NK-92 (cell line): ENCODE data around the gene CDC34.

Source experiments
- DNase-seq: peaks from one replicate; lab custom pipeline; 2025; ENCODE audit not compliant: unreplicated experiment; lab: John Stamatoyannopoulos, UW

CDC34 gene

DNA sequence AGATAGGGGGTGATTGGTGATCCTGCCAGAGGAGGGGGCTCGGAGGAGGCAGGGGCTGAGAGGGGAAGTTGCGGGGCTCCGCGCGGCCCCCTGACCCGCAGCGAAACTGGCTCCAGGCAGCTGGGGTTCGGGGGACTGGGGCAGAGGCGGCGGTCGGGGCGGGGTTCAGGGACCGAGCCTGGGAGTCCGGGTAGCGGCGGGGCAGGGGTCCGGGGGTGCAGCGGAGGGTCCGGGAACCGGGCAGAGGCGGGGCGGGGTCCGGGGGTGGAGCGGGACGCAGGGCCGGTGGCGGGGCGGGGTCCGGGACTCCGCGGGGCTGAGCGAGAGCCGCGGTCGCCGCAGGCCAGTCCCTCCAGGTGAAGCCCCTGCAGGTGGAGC is 34.1 kb upstream of the CDC34 start:
- no peak for DNase-seq

DNA sequence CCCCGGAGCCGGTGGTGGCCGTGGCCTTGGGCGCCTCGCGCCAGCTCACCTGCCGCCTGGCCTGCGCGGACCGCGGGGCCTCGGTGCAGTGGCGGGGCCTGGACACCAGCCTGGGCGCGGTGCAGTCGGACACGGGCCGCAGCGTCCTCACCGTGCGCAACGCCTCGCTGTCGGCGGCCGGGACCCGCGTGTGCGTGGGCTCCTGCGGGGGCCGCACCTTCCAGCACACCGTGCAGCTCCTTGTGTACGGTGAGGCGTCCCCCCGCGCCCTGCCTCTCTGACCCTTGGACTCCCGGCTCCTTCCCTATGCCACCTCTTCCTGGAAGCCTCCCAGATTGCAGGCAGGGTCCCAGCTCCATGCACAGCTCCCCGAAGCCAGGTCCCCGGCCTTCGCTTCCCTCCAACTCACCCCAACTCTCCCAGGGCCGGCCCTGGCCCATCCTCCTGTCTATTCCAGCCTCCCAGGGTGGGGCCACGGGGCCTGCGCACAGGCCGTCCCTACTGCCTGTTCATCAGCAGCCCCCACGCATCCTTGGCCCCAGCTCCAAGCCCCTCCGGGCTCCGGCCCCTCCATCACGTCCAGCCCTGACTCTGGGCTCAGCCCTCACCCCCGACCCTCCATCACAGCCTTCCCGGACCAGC is 33.6 kb upstream of the CDC34 start:
- no peak for DNase-seq

GRCh38 chr19:498511-498891 is 33.1 kb upstream of the CDC34 start:
- DNase-seq, result no peak

GRCh38 chr19:498977-499623 is 32.5 kb upstream of the CDC34 start:
- no peak for DNase-seq

DNA sequence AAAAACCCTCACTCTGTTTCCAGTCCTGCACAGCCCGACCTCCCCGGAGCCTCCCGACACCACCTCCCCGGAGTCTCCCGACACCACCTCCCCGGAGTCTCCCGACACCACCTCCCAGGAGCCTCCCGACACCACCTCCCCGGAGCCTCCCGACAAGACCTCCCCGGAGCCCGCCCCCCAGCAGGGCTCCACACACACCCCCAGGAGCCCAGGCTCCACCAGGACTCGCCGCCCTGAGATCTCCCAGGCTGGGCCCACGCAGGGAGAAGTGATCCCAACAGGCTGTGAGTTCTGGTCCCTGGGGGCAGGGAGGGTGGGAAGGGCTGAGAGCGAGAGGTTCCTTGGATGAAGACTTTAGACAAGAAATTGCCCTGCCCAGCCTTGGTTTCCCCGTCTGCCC is 29.9 kb upstream of the CDC34 start:
- no peak for DNase-seq

DNA sequence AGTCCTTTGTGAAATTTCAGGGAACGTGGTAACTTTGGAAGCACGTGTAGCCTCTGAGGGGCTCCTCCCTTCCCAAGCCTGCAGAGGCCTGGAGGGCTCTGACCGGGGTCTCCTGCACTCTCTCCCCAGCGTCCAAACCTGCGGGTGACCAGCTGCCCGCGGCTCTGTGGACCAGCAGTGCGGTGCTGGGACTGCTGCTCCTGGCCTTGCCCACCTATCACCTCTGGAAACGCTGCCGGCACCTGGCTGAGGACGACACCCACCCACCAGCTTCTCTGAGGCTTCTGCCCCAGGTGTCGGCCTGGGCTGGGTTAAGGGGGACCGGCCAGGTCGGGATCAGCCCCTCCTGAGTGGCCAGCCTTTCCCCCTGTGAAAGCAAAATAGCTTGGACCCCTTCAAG is 26.9 kb upstream of the CDC34 start:
- no peak for DNase-seq

DNA sequence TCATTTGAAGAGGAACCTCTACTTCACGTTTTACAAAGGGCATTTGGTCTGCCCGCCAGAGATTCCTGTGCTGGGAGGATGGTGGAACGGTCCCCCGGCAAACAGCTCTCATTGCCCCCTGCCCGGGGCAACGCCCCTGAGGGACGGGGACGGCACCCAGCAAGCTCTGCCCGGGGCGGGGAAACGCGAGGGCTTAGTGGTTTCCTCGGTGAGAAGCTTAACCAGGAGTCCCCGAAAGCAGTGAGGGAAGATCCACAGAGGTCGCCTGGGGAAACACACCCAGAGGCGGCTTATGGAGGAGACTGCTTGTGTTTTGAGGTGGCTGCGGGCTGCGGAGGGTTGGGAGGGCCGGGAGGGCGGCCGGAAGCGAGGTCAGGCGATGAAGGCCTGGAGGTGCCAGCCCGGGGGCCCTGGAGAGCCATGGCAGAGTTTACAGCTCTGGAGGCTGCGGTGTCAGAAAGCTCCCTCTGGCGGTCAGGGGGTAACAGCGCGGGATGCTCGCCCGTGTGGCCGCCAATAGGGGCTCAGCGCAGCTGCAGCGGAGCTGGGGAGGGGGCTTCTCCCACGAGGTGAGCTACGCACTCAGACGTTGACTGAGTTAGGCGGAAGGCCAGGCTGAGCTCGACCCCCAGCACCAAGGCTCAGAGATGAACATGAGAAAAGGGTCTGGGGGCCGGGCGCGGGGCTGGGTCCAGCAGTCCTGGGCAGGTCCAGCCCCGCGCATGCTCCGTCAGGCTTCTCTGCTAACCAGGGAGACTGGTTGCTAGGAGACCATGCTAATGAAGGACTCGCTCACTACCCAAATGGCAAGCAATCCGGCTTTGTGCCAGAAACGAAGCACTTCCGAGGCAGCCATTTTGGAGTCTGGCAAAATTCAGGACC is 24.9 kb upstream of the CDC34 start:
- DNase-seq, result peak; percentile 55

DNA sequence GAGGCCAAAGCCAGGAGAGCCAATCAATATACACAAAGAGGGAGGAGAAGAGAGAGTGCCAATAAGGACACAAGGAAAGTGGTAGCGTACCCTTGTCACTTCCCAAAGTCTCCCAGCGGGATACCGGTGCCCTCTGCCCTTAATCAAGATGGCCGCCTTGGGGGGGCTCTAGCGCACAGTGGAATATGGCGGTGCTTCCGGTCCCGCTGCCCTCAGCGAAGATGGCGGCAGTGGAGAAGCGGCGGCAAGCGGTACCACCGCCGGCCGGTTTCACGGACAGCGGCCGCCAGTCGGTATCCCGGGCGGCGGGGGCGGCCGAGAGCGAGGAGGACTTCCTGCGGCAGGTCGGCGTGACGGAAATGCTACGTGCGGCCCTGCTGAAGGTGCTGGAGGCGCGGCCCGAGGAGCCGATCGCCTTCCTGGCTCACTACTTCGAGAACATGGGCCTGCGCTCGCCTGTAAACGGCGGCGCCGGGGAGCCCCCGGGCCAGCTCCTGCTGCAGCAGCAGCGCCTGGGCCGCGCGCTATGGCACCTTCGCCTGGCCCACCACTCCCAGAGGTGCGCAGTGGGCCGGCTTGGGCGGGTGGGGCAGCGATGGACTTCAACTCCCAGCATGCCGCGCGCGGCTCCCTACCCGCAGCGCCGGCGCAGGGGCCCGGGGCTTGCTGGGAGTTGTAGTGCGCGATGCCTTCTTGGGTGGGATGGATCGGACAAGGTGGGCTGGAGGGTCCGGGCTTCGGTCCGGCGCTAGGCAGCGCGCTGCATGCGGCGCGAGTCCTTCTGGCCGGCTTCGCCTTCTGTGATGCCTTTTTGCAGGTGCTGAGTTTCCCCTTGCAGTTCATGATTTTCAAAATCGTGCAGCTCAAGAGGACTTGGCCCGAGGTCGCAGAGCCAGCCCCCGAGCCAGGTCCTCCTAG is 24.0 kb upstream of the CDC34 start, which contains the start of gene TPGS1:
TPGS1 (plus strand) TSS at position 212 of the 918 bp plus-strand sequence; CDS start at position 222, 10 bp downstream.
- no peak for DNase-seq

DNA sequence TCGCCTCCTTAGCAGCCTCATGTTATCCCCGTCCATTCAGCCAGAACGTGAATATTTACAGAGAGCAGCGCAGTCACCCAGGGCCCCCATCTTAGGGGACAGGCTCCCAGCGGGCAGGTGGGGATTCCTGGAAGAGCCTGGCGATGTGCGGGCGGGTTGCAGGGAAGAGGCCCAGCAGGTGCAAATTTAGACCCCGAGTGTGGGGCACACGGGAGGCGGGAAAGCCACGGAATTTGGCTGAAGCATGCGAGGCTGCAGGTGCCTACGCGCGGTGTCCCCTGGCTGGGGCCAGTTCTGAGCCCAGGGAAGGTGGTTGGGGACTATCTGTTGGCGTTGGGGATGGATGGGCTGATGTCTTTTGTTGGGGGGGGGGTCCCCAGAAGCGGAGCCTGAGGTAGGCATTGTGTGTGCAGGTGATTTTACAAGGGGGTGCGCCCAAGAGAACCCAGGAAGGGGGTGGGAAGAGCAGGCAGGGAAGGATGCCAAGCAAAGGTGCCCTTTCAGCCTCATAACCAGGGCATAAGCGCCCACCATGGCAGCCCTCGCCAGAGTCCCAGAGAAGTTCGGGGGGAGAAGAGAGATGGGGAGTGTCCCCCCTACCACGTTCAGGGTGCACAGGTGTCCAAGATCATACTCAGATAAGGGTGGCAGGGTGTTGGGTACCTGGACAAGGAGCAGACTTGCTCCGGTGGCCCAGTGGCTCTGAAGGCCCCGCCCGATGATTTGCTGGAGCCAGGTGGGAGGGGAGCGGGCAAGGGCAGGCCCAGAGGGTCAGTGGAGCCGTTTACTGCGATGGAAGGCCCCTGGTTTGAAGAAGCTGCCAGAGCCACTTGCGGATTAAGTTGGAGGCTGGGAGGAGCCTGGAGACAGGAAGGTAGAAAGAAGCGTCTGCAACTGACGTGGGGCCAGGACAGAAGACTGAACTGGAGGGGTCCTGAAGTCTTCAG is 23.1 kb upstream of the CDC34 start:
- no peak for DNase-seq

DNA sequence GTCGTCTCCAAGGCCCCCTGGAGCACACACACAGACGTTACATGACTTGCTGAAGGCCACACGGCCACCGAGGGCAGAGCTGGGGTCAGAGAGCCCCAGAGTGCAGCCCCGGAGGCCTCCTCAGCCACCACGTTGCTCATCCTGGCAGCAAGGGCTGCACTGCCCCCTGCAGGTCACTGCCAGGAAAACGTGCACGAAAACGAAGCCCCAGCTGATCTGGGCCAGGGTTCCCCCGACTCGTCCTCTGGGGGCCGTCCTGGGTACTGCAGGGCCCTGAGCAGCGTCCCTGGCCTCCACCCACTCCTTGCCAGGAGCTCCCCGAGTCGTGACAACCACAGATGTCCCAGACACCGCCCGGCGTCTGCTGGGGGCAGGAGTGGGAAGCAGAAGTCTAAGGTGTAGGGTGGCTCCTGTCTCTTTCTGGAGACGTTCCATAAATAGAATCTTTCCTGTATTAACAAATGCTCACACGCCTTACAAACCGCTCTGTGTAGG is 20.9 kb upstream of the CDC34 start:
- DNase-seq, result no peak

DNA sequence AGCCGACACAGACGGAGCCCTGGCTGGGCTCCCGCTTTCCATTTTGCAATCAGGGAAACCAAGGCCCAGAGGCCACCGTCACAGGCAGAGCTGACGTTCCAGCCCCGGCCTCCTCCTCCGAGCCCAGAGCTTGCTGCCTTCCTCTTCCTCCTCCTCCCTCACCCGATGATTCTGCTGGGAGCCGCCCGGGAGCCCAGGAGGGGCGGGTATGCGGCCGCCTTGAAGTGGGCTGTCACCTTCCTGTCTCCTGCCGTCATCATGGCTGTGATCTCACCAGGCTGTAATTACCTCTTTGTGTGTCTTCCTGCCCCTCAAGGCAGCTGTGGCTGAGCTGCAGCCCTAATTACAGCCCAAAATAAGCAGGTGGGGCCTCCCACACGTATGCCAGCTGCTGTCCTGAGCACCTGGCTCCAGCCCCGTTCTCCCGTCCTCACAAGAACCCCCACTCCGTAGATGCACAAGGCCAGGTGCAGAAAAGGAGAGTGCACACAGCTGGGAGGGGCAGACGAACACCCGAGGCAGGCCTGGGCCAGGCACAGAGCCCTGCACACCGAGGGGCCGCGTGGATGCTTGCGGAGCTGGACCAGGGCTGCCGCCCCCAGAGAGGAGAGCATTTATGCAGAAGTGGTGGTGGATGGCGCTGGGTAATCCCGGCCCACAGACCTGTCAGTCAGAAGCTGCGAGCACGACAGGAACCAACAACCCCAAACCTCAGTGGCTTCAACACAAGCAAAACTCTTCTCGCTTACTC is 20.3 kb upstream of the CDC34 start:
- DNase-seq, result no peak

DNA sequence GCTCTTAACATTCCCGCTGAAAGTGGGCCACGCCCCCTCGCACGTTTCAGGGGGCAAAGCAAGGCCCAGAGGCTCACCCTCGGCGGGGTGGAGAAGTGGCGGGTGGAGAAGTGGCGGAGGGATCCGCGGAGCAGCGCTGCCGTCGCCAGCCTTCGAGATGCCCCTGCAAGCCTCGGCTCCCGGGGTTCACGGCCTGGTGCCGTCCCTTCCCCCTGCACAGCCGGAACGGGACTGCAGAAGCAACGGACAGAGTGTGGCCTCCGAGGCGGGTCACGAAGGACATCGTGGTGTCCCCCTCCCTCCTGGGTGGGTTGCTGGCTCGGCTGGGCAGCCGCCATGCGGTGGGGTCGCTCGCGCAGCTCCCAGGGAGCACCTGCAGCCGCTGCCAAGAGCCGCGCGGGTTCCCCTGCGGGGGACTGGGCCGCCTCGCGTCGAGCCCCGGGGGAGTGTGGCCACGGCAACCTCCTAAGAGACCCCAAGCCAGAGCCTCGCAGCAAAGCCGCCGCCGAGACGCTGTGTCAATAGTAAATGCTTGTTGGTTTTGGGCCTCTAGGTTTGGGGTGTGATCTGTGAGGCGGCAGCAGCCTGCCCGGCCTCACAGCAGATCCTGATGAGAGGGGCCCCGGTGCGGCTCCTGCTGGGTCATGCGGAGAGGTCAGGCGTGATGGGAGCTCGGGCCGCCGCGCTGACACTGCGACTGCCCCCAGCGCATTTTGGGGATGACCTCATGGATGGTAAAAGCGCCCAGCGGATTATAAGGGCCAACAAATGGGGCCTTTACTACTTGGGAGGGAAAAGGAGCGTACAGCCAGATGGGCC is 18.8 kb upstream of the CDC34 start:
- no peak for DNase-seq

GRCh38 chr19:513368-514165 is 18.0 kb upstream of the CDC34 start:
- no peak for DNase-seq

GRCh38 chr19:514166-514663 is 17.3 kb upstream of the CDC34 start:
- DNase-seq, result no peak

- DNase-seq, result no peak
These were observed 13.6 kb upstream of the CDC34 start for GRCh38 chr19:517721-518597.

- DNase-seq, result no peak
These were observed 12.8 kb upstream of the CDC34 start for GRCh38 chr19:518598-519231.
